Stimulated activated CD8-positive, alpha-beta memory T cell treated with anti-CD3 and anti-CD28 coated beads, Interleukin-12 subunit alpha, Interleukin-12 subunit beta, amount 100 ng/mL, for 24 hours (primary cell): ENCODE data around the gene ATXN3.
"Not testable (repeated sequence)": the region's sequence is repeated elsewhere in the genome, so short reads cannot be mapped to it uniquely, and the experiment has no call there.

Experiments
- DNase-seq: peaks from one replicate; pipeline ENCODE4 v3.0.0-alpha.2; 2020; ENCODE audit errors: extremely low read depth

The ATXN3 gene

DNA sequence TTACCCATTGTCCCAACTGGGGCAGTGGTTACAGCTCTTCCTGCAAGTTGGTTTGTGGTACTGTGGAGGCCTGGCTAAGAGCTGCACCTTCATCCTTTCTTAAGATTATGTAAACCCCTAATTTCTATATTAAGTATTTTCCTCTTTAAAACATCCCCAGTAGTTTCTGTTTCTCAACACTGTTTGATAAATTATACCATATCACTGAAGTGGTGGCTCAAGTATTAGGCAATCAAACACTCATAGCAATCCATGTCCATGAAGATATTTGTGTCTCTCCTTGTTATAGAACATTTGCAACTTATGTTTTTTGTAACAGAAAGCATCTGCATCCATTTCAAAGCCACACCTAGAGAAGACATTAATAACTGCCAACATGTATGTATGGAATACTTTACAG is 31.8 kb downstream of the ATXN3 start:
- DNase-seq = no peak

DNA sequence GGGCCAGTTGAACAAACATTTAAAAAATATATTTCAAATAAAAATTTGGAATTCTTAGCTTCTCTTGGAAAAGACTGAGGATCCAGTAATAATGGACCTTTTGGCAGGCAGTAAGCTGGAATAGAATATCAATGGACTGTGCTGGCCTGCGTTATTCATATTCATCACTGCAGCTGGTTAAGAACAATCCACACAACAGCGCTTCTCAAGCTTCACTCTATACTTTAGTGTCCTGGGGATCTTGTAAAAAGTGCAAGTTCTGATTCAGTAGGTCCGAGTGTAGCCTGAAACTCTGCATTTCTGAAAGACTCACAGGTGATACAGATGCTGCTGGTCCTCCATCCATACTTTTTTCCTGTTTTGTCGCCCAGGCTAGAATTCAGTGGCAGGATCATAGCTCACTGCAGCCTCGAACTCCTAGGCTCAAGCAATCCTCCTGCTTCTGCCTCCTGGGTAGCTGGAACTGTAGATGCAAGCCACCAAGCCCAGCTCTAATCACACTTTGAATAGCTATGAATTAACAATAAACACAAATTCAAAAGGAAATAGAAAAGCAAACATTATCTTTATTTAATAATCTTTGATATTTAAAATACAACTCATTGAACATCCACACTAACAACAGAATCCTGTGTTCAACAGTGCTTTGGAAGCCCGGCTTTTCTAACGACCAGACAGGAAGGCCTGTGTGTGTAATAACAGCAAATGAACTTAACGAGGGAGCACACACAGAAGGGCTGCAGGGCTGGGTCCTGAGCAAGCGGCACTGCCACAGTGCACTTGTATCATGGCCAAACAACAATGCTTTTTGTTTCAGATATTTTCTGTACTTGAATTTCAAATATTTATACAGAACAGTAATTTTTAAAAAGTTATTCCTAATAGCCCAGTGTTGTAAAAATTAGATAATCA is 48.1 kb downstream of the ATXN3 start:
- DNase-seq = no peak

DNA sequence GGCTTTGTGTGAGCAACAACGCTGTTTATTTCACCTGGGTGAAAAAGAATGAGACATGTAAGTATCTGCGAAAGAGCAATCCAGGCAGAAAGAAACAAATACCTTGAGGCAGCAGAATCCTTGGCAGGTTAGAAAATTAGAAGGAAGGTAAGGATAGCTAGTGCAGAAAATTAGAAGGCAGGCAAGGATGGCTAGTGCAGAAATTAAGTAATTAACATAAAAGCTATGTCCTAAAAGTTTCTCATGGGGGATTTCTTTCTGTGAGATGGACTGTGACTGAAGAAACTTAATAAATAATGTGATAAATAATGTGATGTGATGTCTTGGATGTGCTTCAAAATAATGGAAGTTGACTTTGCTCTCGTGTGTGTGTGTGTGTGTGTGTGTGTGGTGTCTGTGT is 56.6 kb downstream of the ATXN3 start:
- no peak for DNase-seq

DNA sequence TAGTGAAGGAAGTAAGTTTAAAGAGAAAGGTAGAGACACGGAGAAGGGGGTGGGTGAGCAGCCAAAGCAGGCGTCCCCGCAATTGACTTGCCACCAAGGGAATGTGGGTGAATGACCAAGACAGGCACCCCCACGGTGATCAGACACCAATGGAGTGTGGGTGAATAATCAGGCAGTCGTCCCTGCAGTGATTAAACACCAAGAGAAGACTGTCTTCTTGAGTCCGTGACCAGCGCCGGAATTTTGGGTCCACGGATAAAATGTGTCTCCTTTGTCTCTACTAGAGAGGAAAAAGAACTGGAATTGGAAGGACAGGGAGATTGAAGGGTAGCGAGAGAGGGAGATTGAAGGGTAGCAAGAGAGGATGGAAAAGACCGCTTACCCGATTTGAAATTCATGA is 57.2 kb downstream of the ATXN3 start:
- DNase-seq = not testable (repeated sequence)

DNA sequence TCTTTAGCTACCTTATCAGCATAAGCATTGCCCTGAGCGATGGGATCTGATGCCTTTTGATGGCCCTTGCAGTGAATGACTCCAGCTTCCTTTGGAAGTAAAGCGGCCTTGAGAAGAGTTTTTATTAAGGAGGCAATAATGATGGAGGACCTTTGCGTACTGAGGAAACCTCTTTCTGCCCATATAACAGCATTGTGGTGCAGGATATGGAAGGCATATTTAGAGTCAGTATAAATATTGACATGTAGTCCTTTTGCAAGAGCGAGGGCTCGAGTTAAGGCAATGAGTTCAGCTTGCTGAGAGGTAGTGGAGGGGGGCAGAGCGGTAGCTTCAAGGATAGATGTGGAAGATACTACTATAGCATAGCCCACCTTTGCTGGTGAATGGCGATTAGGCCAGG is 60.5 kb downstream of the ATXN3 start:
- not testable (repeated sequence) for DNase-seq

DNA sequence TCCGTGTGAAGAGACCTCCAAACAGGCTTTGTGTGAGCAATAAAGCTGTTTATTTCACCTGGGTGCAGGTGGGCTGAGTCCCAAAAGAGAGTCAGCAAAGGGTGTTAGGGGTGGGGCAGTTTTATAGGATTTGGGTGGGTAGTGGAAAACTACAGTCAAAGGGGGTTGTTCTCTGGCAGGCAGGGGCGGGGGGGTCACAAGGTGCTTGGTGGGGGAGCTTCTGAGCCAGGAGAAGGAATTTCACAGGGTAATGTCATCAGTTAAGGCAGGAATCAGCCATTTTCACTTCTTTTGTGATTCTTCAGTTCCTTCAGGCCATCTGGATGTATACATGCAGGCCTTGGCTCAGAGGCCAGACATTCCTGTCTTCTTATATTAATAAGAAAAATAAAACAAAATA is 64.6 kb downstream of the ATXN3 start:
- not testable (repeated sequence) for DNase-seq

DNA sequence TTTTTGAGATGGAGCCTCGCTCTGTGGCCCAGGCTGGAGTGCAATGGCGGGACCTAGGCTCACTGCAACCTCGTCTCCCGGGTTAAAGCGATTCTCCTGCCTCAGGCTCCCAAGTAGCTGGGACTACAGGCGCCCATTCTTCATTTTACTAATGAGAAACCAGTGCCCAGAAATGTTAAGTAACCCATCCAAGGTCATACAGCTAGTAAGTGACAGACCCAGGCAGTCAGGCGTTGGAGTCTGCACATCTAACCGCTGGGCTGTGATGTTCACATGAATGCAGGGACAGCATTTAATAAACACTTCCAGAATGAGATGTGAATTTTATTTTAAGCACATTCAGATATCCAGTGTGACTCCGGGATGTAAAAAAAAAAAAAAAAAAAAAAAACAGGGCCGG is 65.2 kb downstream of the ATXN3 start:
- DNase-seq = no peak

DNA sequence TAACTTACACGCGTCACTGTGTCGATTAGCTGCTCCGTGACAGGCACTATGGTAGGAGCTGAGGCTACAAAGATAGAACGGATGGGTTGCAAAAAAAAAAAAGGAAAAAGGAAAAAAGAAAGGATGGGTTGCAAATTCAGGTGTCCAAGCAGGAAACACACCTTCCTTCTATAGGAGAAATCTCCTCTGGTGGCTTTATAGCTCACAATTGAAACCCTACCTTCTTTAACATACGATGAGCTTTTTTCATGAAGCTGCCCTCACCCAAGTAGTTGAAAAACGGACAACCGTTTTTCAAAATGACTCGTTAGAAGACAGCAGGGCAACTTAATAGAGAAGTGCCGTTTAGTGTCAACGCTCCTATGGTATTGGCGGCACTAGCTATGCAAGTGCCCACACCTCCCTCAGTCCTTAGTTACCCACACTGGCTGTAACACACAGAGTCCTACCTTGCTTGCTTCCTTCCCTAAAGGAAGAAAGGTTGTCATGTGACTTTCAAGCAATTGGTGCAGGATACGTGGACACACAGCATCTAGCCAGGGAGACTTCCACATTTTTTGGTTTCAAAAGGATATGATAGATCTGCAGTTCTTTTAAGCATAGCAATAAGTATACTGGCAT is 65.8 kb downstream of the ATXN3 start:
- no peak for DNase-seq

DNA sequence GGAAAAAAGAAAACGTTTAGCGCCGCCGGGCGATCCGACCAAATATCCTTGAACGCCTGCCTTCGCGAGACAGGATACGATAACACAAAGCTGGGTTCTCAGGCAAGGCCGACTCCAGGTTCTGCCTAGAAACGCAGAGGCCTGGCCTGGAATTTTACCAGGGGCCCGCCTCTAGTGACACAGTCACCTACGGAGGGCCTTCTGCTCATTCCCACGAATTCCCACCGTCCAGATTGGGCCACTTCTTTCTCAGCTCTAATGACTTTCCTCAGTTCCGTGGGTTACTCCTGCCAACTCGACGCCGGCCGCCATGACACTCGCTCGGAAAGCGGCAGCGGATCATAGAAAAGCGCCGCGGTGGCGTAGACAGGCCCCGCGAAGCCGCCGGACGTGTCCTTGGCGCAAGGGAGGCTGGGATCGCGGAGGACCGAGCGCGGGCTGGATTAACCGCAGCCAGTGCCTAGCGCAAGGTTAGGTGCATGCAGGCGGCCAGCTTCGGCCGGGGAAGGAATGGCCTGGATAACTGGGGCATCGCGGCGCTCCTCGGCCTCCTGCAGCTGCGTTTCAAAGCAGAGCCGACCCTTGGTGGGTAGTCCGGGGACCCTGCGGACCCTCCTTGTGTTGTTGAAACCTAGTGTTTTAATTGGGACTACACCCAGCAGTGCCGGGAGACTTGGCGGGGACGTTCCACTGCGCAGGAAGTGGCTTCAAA is 66.5 kb downstream of the ATXN3 start, which contains the start of gene TRIP11:
TRIP11 (minus strand) TSS at position 341 of the 712 bp plus-strand sequence. CDS start 374 bp downstream, outside the sequence.
- peak; percentile 84 for DNase-seq

DNA sequence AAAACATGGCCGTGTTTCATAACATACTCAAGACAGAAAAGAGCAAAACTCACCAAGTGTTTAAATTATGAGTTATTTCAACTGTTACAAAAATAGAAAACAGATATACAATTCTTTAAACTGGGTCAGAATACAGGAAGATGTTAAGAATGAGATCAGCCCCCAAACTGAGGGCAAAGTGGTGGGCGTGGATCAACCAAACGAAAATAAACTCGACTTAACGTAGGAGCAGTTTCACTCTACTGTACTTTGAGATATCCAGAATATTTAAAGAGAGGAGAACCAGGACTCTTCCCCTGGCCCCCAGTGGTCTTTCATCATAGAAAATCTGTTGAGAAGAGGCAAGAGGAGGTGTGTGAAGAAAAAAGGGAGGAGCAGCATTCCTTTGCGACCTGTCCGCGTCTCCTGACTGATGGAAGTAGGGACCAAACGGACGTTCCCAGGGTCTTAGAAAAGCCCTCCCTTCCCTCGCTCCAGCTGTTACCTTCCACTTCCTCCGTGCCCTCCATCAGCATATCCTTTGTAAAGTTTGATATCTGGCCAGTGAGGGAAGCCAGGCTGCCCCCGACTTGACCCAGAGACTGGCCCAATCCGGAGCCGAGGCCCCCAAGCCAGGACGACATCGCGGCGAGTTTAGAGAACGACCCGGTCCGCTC is 67.2 kb downstream of the ATXN3 start:
- no peak for DNase-seq

DNA sequence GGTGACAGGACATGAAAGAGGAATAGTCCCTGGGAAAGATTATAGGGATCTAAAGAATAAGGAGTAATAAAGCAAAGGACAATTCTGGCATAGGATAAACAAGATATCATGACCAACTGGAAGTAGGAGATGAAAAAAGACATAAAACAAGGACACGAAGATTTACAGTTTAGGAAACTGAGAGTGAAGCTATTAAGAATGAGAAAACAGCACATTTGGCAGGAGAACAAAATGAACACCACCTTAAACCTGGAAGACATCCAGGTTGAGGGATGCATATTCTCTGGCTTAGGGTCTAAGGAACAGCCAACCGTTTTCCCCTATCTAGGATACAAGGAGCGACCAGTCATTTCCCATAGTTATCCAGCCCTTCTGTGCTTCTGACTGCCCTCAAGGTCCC is 68.4 kb downstream of the ATXN3 start:
- DNase-seq = no peak

DNA sequence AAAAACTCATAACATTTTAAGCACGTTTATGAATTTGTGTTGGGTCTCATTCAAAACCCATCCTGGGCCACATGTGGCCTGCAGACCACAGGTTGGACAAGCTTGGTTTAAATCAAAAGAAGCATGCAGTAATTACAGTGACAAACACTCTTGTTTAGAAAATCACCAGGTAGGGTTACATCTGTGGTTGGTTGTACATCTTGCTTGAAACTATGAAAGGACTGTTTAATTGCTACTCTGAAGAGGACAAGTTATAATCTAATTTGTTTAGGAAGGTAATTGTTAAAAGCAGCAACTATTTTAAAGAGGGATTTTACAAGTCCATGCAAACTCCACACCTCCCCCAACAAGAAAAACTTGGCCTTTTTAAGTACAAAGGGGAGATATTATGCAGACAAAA is 70.5 kb downstream of the ATXN3 start:
- no peak for DNase-seq

DNA sequence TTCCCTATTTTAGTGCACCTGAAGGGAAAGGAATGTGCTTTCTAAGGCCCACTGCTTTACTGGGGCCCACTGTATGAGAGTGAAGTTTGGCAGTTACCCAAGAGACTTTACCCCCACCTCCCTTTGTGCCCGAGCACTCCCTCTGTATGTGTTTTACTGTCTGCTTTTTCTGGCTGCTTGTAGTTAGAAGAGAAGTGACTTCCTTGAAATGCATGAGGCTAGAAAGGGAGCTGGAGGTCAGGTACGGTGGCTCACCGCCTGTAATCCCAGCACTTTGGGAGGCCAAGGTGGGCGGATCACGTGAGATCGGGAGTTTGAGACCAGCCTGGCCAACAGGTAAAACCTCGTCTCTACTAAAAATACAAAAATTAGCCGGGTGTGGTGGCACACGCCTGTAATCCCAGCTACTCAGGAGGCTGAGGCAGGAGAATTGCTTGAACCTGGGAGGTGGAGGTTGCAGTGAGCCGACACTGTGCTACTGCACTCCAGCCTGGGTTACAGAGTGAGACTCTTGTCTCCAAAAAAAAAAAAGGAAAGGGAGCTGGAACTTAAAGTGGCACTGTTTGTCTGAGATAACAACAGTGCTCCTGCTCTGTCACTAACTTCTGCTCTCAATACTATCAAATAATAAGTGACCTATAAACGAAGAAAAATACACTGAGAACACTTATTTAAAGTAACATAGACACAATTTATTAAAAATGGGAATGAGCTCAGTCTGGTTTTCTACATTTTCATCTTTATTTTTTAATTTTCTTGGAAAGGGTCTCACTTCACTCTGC is 72.3 kb downstream of the ATXN3 start:
- DNase-seq = no peak

DNA sequence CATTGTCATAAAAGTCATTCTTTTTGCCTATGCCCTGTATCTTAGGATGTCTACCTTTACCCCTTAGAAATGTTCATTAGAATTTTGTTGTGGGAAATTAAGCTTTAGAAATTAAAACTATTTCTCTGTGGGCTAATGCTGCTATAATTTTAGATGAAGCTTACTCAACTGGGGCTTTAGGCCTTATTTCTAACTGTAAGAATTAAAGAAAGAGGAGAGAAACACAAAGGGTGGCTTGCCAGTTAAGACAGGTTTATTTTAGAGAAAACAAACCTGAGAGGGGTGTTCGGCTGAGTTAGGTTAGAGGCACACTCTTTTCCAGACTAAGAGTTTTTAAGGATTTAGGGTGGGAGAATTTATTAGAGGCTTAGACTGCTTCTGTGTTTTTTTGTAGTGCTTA is 72.9 kb downstream of the ATXN3 start:
- DNase-seq = no peak

DNA sequence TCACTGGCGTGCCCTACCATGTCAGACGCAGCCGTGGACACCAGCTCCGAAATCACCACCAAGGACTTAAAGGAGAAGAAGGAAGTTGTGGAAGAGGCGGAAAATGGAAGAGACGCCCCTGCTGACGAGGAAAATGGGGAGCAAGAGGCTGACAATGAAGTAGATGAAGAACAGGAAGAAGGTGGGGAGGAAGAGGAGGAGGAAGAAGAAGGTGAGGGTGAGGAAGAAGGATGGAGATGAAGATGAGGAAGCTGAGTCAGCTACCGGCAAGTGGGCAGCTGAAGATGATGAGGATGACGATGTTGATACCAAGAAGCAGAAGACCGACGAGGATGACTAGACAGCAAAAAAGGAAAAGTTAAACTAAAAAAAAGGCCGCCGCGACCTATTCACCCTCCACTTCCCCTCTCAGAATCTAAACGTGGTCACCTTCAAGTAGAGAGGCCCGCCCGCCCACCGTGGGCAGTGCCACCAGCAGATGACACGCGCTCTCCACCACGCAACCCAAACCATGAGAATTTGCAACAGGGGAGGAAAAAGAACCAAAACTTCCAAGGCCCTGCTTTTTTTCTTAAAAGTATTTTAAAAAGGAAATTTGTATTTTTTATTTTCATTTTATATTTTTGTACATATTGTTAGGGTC is 79.7 kb downstream of the ATXN3 start:
- no peak for DNase-seq

DNA sequence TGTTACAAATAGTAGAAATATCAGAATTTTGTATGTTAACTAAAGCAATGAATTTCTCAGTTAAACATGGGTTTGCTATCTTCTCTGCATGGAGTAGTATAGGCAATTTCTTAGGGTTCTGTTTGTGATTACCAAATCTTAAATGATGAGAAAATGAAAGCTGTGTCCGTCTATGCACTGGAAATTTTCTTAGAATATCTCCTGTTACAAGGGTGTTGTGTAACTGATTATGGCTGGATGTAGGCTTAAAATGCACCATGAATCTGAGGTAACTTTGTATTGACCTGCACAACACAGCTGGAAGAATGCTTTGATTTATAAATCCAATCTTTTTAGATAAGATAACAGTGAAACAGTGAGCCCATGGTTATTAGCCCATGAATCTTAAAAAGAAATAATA is 84.3 kb downstream of the ATXN3 start:
- DNase-seq = no peak

DNA sequence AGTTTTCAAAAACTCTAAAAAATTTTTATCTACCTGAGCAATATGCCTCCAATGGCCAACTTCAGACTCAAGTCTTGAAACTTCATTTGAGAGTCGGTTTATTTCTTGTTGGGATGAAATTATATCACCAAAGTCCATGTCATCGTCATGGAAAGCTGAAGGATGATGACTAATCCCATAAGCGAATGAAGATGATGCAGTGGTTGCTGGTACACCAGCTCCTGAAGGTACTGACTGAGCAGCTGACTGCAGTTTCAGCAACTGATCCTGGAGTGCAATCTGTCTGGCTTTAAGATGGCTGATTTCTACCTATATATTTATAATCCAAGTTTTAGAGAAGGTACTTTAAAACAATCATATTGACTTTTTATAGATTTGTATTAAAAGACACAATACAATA is 84.9 kb downstream of the ATXN3 start:
- no peak for DNase-seq

DNA sequence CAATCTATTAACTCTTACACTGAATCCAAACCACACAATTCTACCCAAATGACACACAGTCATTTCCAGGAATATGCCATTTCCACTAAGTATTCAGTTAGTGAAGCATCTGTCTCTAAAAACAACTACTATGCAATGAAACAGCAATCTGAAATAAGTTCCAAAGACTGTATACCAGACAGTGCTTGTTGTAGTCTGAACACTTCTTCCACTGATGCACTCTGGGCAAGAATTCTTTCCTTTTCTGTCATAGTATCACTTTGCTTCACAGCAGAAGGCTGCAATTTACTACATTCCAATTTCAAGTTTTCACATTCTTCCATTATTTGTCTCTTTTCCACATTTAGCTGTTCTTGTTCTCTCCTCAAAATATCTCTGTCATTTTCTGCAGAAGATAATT is 92.3 kb downstream of the ATXN3 start:
- DNase-seq = no peak

DNA sequence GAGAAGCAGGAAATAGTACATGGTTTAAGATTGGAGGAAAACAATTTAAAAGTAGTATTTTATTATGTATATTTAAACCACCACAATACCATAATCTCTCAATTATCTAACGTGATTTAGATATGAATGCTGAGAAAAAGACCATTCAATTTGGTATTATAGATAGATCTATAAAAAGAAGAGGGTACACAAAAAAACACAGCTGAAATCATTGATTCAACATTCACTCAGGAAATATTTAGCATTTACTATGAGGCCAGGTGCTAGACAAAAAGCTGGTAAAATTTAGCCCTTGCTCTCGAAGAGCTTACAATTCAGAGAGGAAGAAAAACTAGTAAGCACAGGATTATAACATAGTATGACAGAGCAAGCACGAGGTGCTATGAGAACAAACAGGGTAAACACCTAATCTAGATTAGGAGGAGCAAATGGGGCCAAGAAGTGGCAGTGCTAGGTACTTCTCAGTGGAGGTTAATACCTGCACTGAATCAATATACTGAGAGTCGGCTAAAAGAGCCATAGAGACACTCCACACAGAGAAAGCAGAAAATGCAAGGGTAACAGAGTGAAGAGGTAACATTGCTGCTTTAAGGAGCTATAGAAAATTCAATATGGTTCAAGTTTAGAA is 94.1 kb downstream of the ATXN3 start:
- DNase-seq = no peak

DNA sequence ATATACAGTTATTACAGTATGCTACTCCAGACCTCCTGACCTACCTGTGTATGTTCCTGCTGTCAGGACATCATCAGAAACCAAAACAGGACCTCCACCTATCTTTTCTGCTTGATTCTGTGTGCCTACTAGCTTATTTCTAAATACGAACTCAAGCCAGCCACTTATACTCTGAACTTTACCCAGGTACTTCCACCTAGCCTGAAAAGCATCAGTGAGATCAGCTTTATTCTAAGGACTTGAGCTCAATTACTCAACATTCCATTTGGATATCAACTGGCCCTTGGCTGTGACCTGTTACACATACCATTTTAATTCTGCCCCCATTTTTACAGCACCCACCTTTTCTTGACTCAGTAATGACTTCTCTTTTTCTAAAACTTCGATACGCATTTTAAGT is 95.7 kb downstream of the ATXN3 start:
- DNase-seq = no peak
